BJ (cell line): ENCODE measurements around the gene ARL9. TPM values are rescaled to one million over a fixed set of nuclear protein-coding genes. Genes with fewer than 3 reads are reported as not detected.

Experiments used
- CTCF ChIA-PET: fragments of 350-600 bp; formaldehyde crosslinking; extraction: SDS; loops from one replicate; lab custom pipeline; 2021; ENCODE audit warnings: antibody characterized with exemption, inconsistent platforms; lab: Yijun Ruan, JAX
- POLR2A ChIA-PET: fragments of 300-600 bp; sonication (Branson Sonifier 250); formaldehyde crosslinking; extraction: SDS; loops from one replicate; lab custom pipeline; 2021; ENCODE audit warnings: antibody characterized with exemption; lab: Charles Lee
- DNase-seq: peaks from one replicate; pipeline ENCODE4 v3.0.0-alpha.2; 2011; ENCODE audit warnings: low read depth
- H3K27me3 ChIP-seq: 2 replicates; pipeline ENCODE4 v1.6.0; 2011; ENCODE audit warnings: low read length; ENCODE audit not compliant: control insufficient read depth, insufficient read depth
- H3K36me3 ChIP-seq: 2 replicates; pipeline ENCODE4 v1.5.1; 2011; ENCODE audit warnings: low read length; ENCODE audit not compliant: control insufficient read depth, insufficient read depth
- H3K4me3 ChIP-seq: 2 replicates; pipeline ENCODE4 v1.5.1; 2011; ENCODE audit warnings: low read depth, mild to moderate bottlenecking, control low read depth, low read length
- polyA plus RNA-seq: library from polyadenylated mRNA; depleted of rRNA; stranded (reverse); fragments of >200 nt; gene quantifications from 2 replicates; pipeline ENCODE4 v1.2.3, GENCODE V29; 2011
- TF ChIP-seq, protein P1 (sequence below): IDR thresholded peaks from 2 replicates; pipeline ENCODE4 v1.5.1; 2011; ENCODE audit warnings: low read depth, mild to moderate bottlenecking, control low read depth, inconsistent platforms, low read length, moderate library complexity; ENCODE audit not compliant: insufficient read depth

The ARL9 gene
- polyA plus RNA-seq, 1 experiment = 0.23 TPM

DNA sequence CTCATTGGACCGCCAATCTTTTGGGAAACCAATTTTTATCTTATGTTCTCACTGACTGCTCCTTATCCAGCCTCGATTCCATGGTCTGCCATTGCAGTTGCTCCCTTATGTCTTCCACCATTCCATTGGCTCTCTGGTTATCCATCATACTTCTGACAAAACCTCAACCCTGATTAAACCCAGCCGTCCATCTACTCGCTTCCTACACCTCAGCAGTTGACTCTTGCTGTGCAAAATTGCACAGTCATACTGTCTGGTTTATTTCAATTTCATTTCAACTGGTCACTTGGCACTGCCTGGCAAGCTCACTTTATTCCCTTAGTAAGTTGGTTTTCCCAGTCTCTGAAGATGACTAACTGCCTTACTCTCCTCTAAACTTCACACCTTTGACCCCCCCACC is 26.2 kb downstream of the ARL9 start:
- Histone ChIP-seq H3K27me3 (peaks cover 12% of the 10 kb centered on the region), H3K4me3 (no peak overlapping the region), H3K36me3 (no peaks in the 10 kb centered on the region)
- CTCF ChIA-PET = interaction anchor here (2.1 kb wide), 1 partner anchor 13 kb away, joined by 8 read pairs; no protein-coding TSS in a partner anchor
- DNase-seq = no peak
- TF ChIP-seq, protein P1, sequence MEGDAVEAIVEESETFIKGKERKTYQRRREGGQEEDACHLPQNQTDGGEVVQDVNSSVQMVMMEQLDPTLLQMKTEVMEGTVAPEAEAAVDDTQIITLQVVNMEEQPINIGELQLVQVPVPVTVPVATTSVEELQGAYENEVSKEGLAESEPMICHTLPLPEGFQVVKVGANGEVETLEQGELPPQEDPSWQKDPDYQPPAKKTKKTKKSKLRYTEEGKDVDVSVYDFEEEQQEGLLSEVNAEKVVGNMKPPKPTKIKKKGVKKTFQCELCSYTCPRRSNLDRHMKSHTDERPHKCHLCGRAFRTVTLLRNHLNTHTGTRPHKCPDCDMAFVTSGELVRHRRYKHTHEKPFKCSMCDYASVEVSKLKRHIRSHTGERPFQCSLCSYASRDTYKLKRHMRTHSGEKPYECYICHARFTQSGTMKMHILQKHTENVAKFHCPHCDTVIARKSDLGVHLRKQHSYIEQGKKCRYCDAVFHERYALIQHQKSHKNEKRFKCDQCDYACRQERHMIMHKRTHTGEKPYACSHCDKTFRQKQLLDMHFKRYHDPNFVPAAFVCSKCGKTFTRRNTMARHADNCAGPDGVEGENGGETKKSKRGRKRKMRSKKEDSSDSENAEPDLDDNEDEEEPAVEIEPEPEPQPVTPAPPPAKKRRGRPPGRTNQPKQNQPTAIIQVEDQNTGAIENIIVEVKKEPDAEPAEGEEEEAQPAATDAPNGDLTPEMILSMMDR = no peak
- POLR2A ChIA-PET = no interaction called here

DNA sequence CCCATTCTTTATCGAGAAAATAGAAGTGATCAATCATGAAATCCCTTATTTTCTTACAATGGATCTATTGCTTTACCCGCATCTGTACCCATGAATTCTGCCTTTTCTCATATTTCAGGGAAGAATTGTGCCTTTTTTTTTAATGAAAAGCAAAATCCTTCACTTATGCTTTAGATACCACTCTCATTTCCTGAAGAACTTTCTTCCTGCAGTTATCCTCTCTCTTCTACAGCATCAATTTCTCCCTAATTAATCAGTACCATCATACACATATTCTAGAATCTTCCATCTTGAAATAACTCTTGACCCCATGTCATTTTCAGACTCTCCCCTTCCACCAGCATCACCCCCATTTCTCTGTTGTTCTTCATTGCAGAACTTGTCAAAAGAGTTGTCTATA is 26.6 kb downstream of the ARL9 start:
- Histone ChIP-seq H3K4me3 (no peak overlapping the region), H3K27me3 (peaks cover 11% of the 10 kb centered on the region), H3K36me3 (no peaks in the 10 kb centered on the region)
- POLR2A ChIA-PET = no interaction called here
- CTCF ChIA-PET = interaction anchor here (2.1 kb wide), 1 partner anchor 12 kb away, joined by 8 read pairs; no protein-coding TSS in a partner anchor
- TF ChIP-seq, protein P1 = no peak
- DNase-seq = no peak

DNA sequence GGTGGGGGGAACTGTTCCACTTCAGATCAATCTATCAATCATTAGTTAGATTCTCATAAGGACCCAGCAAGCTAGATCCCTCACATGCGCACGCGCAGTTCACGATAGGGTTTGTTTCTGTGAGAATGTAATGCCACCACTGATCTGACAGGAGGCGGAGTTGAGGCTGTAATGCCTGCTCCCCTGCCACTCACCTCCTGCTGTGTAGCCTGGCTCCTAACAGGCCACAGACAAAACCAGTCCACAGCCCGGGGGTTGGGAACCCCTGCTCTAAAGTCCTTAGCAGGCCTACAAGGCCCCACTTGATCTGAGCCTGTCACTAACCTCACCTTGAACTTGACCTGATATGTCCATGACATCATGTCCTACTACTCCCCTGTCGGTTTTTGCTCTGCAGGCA is 30.3 kb downstream of the ARL9 start:
- TF ChIP-seq, protein P1 = no peak
- H3K27me3 ChIP-seq = peaks cover 10% of the 10 kb centered on the region
- no peak for DNase-seq
- no peaks in the 10 kb centered on the region for H3K36me3 ChIP-seq
- ChIA-PET CTCF (no interaction called here), POLR2A (no interaction called here)
- H3K4me3 ChIP-seq = no peak overlapping the region

DNA sequence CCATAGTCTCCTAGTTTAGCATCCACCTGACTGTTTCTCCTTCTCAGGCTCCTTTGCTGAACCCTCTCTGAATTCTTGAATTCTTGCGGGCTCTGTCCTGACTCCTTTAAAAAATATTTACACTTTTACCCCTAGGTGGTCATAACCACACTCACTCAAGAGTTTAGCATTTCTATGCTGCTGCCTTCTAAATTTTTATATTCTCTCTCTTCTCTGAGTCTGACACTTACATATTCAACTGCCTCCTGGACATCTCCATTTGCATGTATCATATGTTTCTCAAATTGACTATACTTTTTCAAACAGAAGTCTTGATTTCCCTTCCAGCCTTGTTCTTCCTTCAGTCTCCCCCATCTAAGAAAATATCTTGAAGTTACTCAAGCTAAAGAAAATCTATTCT is 31.6 kb downstream of the ARL9 start:
- CTCF ChIA-PET = no interaction called here
- TF ChIP-seq, protein P1 = no peak
- POLR2A ChIA-PET = no interaction called here
- H3K4me3 ChIP-seq = no peak overlapping the region
- no peaks in the 10 kb centered on the region for H3K36me3 ChIP-seq
- H3K27me3 ChIP-seq = peaks cover 4% of the 10 kb centered on the region; the same call in 1 of the 2 replicates
- no peak for DNase-seq

DNA sequence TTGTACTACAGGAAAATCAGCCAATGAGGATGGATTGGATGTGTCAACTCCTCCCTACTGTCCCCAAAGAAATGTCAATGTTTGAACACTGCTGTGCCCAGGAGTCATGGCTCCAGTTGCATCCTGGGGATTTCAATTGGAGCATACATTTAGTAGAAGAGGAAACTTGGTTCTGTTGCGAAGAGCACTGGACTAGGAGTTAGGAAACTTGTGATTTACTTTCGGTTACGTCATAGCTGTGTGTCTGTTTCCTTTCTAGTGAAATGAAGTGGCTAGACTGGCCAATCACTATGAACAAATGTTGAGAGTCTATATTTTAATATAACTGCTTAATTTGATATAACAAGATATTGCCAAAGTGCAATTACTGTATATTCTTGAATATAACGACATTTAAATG is 35.2 kb downstream of the ARL9 start:
- TF ChIP-seq, protein P1 = no peak
- no peak for DNase-seq
- H3K36me3 ChIP-seq = no peaks in the 10 kb centered on the region
- H3K27me3 ChIP-seq = peaks cover 4% of the 10 kb centered on the region; the same call in 1 of the 2 replicates
- ChIA-PET CTCF (interaction anchor here (1.2 to 1.5 kb wide), 2 partner anchors 11 to 115 kb away, joined by 3 to 5 read pairs; no protein-coding TSS in a partner anchor), POLR2A (no interaction called here)
- H3K4me3 ChIP-seq = no peak overlapping the region
